Calu3 (cell line): ENCODE measurements around the gene AVPR2. TPM values are rescaled to one million over a fixed set of nuclear protein-coding genes. Genes with fewer than 3 reads are reported as not detected.

ENCODE experiments used
- BruUV-seq: library from RNA; stranded (reverse); fragments of 400-500 nt; replicated peaks from 2 replicates; lab custom pipeline; 2021; lab: Mats Ljungman, UMichigan
- CTCF ChIA-PET: fragments of 300-600 bp; sonication (Branson Sonifier 250); formaldehyde crosslinking; loops from one replicate; lab custom pipeline; 2022; ENCODE audit warnings: antibody characterized with exemption; lab: Charles Lee
- DNase-seq: peaks from one replicate; pipeline ENCODE4 v3.0.0; 2022
- H3K27ac Mint-ChIP-seq: one replicate; pipeline ENCODE4 v1.8.0; 2022; ENCODE audit warnings: mixed read lengths; ENCODE audit not compliant: unreplicated experiment
- H3K27me3 Mint-ChIP-seq: one replicate; pipeline ENCODE4 v1.8.0; 2022; ENCODE audit warnings: mixed read lengths; ENCODE audit not compliant: unreplicated experiment
- H3K36me3 Mint-ChIP-seq: one replicate; pipeline ENCODE4 v1.8.0; 2022; ENCODE audit warnings: mild to moderate bottlenecking, moderate library complexity, mixed read lengths; ENCODE audit not compliant: insufficient read depth, unreplicated experiment
- H3K4me1 Mint-ChIP-seq: one replicate; pipeline ENCODE4 v1.8.0; 2022; ENCODE audit warnings: mild to moderate bottlenecking, low read depth, mixed read lengths; ENCODE audit not compliant: unreplicated experiment
- H3K4me3 Mint-ChIP-seq: one replicate; pipeline ENCODE4 v1.8.0; 2022; ENCODE audit warnings: mild to moderate bottlenecking, low read depth, moderate library complexity, mixed read lengths; ENCODE audit not compliant: unreplicated experiment
- H3K9me3 Mint-ChIP-seq: one replicate; pipeline ENCODE4 v1.8.0; 2022; ENCODE audit warnings: low read depth, mixed read lengths; ENCODE audit not compliant: unreplicated experiment
- intact Hi-C: fragments of 100-400 bp; cut with micrococcal nuclease; formaldehyde crosslinking; loops from one replicate; pipeline ENCODE4 v1.10.0; 2022; ENCODE audit not compliant: unreplicated experiment
- total RNA-seq: library from RNA; stranded (reverse); gene quantifications from 2 replicates; pipeline ENCODE4 v1.2.3, GENCODE V29; 2022
- TF ChIP-seq, protein P1 (sequence below): fragments of 200-600 bp; IDR thresholded peaks from one replicate; pipeline ENCODE4 v1.8.0; 2022; ENCODE audit warnings: antibody characterized with exemption; ENCODE audit not compliant: unreplicated experiment

AVPR2 gene
- total RNA-seq, 1 experiment from 2014 or later: not detected

GRCh38 chrX:153867139-153867538 lies 37.3 kb upstream of the AVPR2 start:
- TF ChIP-seq, protein P1, sequence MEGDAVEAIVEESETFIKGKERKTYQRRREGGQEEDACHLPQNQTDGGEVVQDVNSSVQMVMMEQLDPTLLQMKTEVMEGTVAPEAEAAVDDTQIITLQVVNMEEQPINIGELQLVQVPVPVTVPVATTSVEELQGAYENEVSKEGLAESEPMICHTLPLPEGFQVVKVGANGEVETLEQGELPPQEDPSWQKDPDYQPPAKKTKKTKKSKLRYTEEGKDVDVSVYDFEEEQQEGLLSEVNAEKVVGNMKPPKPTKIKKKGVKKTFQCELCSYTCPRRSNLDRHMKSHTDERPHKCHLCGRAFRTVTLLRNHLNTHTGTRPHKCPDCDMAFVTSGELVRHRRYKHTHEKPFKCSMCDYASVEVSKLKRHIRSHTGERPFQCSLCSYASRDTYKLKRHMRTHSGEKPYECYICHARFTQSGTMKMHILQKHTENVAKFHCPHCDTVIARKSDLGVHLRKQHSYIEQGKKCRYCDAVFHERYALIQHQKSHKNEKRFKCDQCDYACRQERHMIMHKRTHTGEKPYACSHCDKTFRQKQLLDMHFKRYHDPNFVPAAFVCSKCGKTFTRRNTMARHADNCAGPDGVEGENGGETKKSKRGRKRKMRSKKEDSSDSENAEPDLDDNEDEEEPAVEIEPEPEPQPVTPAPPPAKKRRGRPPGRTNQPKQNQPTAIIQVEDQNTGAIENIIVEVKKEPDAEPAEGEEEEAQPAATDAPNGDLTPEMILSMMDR: no peak
- no peaks in the 10 kb centered on the region for H3K9me3 Mint-ChIP-seq
- no peak for DNase-seq
- H3K27ac Mint-ChIP-seq: no peak overlapping the region
- H3K4me3 Mint-ChIP-seq: no peak overlapping the region
- CTCF ChIA-PET: no interaction called here
- no peaks in the 10 kb centered on the region for H3K4me1 Mint-ChIP-seq
- BruUV-seq: no TSS peak
- H3K27me3 Mint-ChIP-seq: no peaks in the 10 kb centered on the region
- H3K36me3 Mint-ChIP-seq: peaks cover 12% of the 10 kb centered on the region
- intact Hi-C loops: no loop called here

- DNase-seq: no peak
- H3K27ac Mint-ChIP-seq: no peak overlapping the region
- intact Hi-C loops: no loop called here
- no peak overlapping the region for H3K4me3 Mint-ChIP-seq
- H3K9me3 Mint-ChIP-seq: no peaks in the 10 kb centered on the region
- TF ChIP-seq, protein P1: no peak
- CTCF ChIA-PET: no interaction called here
- H3K27me3 Mint-ChIP-seq: no peaks in the 10 kb centered on the region
- no peaks in the 10 kb centered on the region for H3K4me1 Mint-ChIP-seq
- no TSS peak for BruUV-seq
- peaks cover 12% of the 10 kb centered on the region for H3K36me3 Mint-ChIP-seq
Measured at GRCh38 chrX:153867671-153868070, 36.8 kb upstream of the AVPR2 start.

- CTCF ChIA-PET: no interaction called here
- Mint-ChIP-seq H3K4me3 (no peak overlapping the region), H3K27ac (no peak overlapping the region), H3K36me3 (peaks cover 7% of the 10 kb centered on the region), H3K9me3 (no peaks in the 10 kb centered on the region), H3K4me1 (no peaks in the 10 kb centered on the region), H3K27me3 (no peaks in the 10 kb centered on the region)
- TF ChIP-seq, protein P1: no peak
- intact Hi-C loops: no loop called here
- DNase-seq: no peak
- no TSS peak for BruUV-seq
Measured at GRCh38 chrX:153868576-153869472, 35.6 kb upstream of the AVPR2 start.

GRCh38 chrX:153869473-153870287 lies 34.8 kb upstream of the AVPR2 start:
- no peak overlapping the region for H3K4me3 Mint-ChIP-seq
- H3K36me3 Mint-ChIP-seq: peaks cover 7% of the 10 kb centered on the region
- CTCF ChIA-PET: no interaction called here
- no peaks in the 10 kb centered on the region for H3K27me3 Mint-ChIP-seq
- intact Hi-C loops: no loop called here
- H3K4me1 Mint-ChIP-seq: no peaks in the 10 kb centered on the region
- H3K27ac Mint-ChIP-seq: no peak overlapping the region
- no peaks in the 10 kb centered on the region for H3K9me3 Mint-ChIP-seq
- no peak for DNase-seq
- TF ChIP-seq, protein P1: no peak
- BruUV-seq: no TSS peak
